ENCODE results near the gene UNC13B. TPM values are rescaled to one million over a fixed set of nuclear protein-coding genes. Genes with fewer than 3 reads are reported as not detected.

The UNC13B gene
- total RNA-seq, 1 experiment from 2014 or later, result 17.6 TPM

DNA sequence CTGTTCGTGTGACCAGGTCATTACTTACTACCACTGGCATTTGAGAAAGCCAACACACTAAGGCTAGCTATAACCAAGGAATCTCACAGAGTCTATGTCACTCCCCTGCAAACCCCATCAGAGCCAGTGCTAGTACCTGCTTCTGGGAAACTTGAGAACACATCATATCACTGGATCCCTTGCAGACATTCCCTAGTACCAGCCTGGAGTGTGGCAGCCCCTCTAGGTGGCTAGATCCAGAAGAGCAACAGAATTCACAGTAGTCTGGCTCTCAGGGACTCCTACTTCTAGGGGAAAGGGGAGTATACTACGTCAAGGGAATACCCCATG, 254.3 kb downstream of the UNC13B start:
- H4K20me1 ChIP-seq (ENCODE audit: insufficient read depth), result no peaks in the 10 kb centered on the region
- H3K79me2 ChIP-seq (ENCODE audit: insufficient read depth, low read length), result no peaks in the 10 kb centered on the region
- no peaks in the 10 kb centered on the region for H3K9me3 ChIP-seq (ENCODE audit: control insufficient read depth in 1 of 2, insufficient read depth in 1 of 2, low read depth in 1 of 2, low read length in 2 of 2)
- no peak overlapping the region for H3K9ac ChIP-seq (ENCODE audit: low read length)
- no peak overlapping the region for H3K4me2 ChIP-seq (ENCODE audit: low read length)
- no peak for ATAC-seq
- H3K4me3 ChIP-seq (replicated peaks in 1 of 2; ENCODE audit: low read depth in 1 of 2, low read length in 2 of 2), result no peak overlapping the region
- no TSS peak for BruUV-seq (replicated peaks)
- no peaks in the 10 kb centered on the region; the same call in 1 of the 2 replicates for H3K27me3 ChIP-seq (ENCODE audit: insufficient read depth, low read length)
- intact Hi-C loops (cut with micrococcal nuclease), result no loop called here
- TF ChIP-seq TCF7L2 (IDR thresholded peaks at IDR 0.05; ENCODE audit: borderline replicate concordance, extremely low read depth, insufficient read depth, insufficient read length), result no peak
- TF ChIP-seq, protein P1, sequence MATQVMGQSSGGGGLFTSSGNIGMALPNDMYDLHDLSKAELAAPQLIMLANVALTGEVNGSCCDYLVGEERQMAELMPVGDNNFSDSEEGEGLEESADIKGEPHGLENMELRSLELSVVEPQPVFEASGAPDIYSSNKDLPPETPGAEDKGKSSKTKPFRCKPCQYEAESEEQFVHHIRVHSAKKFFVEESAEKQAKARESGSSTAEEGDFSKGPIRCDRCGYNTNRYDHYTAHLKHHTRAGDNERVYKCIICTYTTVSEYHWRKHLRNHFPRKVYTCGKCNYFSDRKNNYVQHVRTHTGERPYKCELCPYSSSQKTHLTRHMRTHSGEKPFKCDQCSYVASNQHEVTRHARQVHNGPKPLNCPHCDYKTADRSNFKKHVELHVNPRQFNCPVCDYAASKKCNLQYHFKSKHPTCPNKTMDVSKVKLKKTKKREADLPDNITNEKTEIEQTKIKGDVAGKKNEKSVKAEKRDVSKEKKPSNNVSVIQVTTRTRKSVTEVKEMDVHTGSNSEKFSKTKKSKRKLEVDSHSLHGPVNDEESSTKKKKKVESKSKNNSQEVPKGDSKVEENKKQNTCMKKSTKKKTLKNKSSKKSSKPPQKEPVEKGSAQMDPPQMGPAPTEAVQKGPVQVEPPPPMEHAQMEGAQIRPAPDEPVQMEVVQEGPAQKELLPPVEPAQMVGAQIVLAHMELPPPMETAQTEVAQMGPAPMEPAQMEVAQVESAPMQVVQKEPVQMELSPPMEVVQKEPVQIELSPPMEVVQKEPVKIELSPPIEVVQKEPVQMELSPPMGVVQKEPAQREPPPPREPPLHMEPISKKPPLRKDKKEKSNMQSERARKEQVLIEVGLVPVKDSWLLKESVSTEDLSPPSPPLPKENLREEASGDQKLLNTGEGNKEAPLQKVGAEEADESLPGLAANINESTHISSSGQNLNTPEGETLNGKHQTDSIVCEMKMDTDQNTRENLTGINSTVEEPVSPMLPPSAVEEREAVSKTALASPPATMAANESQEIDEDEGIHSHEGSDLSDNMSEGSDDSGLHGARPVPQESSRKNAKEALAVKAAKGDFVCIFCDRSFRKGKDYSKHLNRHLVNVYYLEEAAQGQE (IDR thresholded peaks at IDR 0.05; ENCODE audit: low read depth), result no peak
- TF ChIP-seq CTCF (IDR thresholded peaks at IDR 0.05 in 2 of 3, conservative IDR thresholded peaks at IDR 0.05 in 1 of 3; ENCODE audit: borderline replicate concordance in 1 of 3, insufficient read depth in 1 of 3, low read depth in 2 of 3, low read length in 2 of 3), result no peak
- TF ChIP-seq EZH2phosphoT487 (IDR thresholded peaks at IDR 0.05; ENCODE audit: borderline replicate concordance), result no peak
- TF ChIP-seq YY1 (IDR thresholded peaks at IDR 0.05; ENCODE audit: extremely low read depth, insufficient replicate concordance, low read depth, low read length), result no peak
- no peak for TF ChIP-seq SP1 (IDR thresholded peaks at IDR 0.05; ENCODE audit: low read depth)
- TF ChIP-seq POLR2AphosphoS5 (IDR thresholded peaks at IDR 0.05; ENCODE audit: low read depth, low read length), result no peak
- no peak for TF ChIP-seq CEBPB (IDR thresholded peaks at IDR 0.05; ENCODE audit: low read depth)
- no peak for TF ChIP-seq ZBTB33 (IDR thresholded peaks at IDR 0.05; ENCODE audit: extremely low read depth, insufficient replicate concordance, low read length)
- TF ChIP-seq ELF1 (IDR thresholded peaks at IDR 0.05; ENCODE audit: borderline replicate concordance, low read depth), result no peak
- H3K36me3 ChIP-seq (ENCODE audit: control insufficient read depth in 1 of 2, insufficient read depth in 2 of 2, low read length in 2 of 2), result no peaks in the 10 kb centered on the region
- POLR2A ChIA-PET, result no interaction called here
- no peaks in the 10 kb centered on the region for H3K4me1 ChIP-seq (ENCODE audit: control insufficient read depth in 1 of 2, insufficient read depth in 2 of 2, low read length in 2 of 2)
- no peak for DNase-seq (ENCODE audit: low read depth, low spot score)
- H2AFZ ChIP-seq (ENCODE audit: low read depth, low read length, poor library complexity, severe bottlenecking), result no peak overlapping the region
- no peak overlapping the region for H3K27ac ChIP-seq (ENCODE audit: low read depth, low read length)
- CTCF ChIA-PET, result interaction anchor here (1.2 to 1.6 kb wide), 2 partner anchors 299 to 516 kb away, joined by 7 to 8 read pairs; no protein-coding TSS in a partner anchor
- RAD21 ChIA-PET (ENCODE audit: low non-redundant PET in 1 of 2, low total read pairs in 2 of 2, uncharacterized antibody in 2 of 2, unreplicated experiment in 2 of 2), result no interaction called here
- peaks cover 6% of the 10 kb centered on the region; the same call in 1 of the 2 replicates for H3K9me2 ChIP-seq (ENCODE audit: insufficient read depth)
